Measurements from ENCODE around the gene AK4. TPM values are rescaled to one million over a fixed set of nuclear protein-coding genes. Genes with fewer than 3 reads are reported as not detected.

AK4 gene
- total and polyA plus RNA-seq, 2 of the 4 experiments (the other 2 are of a cell fraction), result 12.4 to 30.3 TPM

- Histone ChIP-seq H4K8ac (ENCODE audit: low read depth in 2 of 2, low read length in 2 of 2) (no peak overlapping the region), H3K56ac (ENCODE audit: extremely low read depth, insufficient read depth, low read length) (no peak overlapping the region), H3K36me3 (ENCODE audit: control insufficient read depth, insufficient read depth, low read length) (no peaks in the 10 kb centered on the region; the same call in 1 of the 2 replicates), H3K9me1 (ENCODE audit: insufficient read depth, low read length) (no peaks in the 10 kb centered on the region), H3K9me3 (ENCODE audit: control insufficient read depth, insufficient read depth, low read length) (no peaks in the 10 kb centered on the region), H3K4me3 (ENCODE audit: insufficient read depth, low read depth, low read length) (no peak overlapping the region), H2BK20ac (ENCODE audit: low read depth, low read length) (no peak overlapping the region), H2AK5ac (ENCODE audit: low read depth, low read length) (no peak overlapping the region; the same call in 1 of the 2 replicates), H3K4me2 (ENCODE audit: low read depth, low read length) (peak overlapping the region; percentile 34; the same call in 1 of the 2 replicates), H3K9ac (ENCODE audit: low read depth, low read length) (no peak overlapping the region), H4K20me1 (ENCODE audit: insufficient read depth, low read length) (peaks cover 11% of the 10 kb centered on the region), H4K5ac (ENCODE audit: low read depth, low read length) (no peak overlapping the region), H3K23ac (ENCODE audit: low read depth, low read length) (no peak overlapping the region), H3K18ac (ENCODE audit: low read depth, low read length) (no peak overlapping the region), H3K27me3 (ENCODE audit: control insufficient read depth, insufficient read depth, low read length) (peaks cover 4% of the 10 kb centered on the region; the same call in 1 of the 2 replicates), H3K4me1 (ENCODE audit: control insufficient read depth, insufficient read depth, low read length) (peaks cover 11% of the 10 kb centered on the region; the same call in 1 of the 2 replicates), H2AK9ac (replicated peaks; ENCODE audit: low read depth, low read length, poor library complexity) (no peak overlapping the region), H3K14ac (replicated peaks; ENCODE audit: low read depth, low read length) (no peak overlapping the region), H3K27ac (ENCODE audit: insufficient read depth, low read length) (no peak overlapping the region), H2BK120ac (ENCODE audit: low read depth, low read length) (no peak overlapping the region), H3K79me1 (ENCODE audit: low read depth in 1 of 2, low read length in 2 of 2) (peaks cover 0 to 34% of the 10 kb centered on the region in 2 experiments; a peak in 2 of 4 replicates), H2BK15ac (ENCODE audit: low read depth, low read length) (no peak overlapping the region), H3K4ac (ENCODE audit: low read depth, low read length) (no peak overlapping the region), H2BK5ac (ENCODE audit: low read depth, low read length, poor library complexity, severe bottlenecking) (no peak overlapping the region), H4K91ac (ENCODE audit: insufficient read depth, low read depth, low read length) (no peak overlapping the region), H2AFZ (replicated peaks; ENCODE audit: low read length, poor library complexity) (no peak overlapping the region)
- no TSS peak for BruUV-seq (replicated peaks)
- CTCF ChIA-PET, result no interaction called here
- dilution Hi-C loops (cut with HindIII; ENCODE audit: low sequenced_read_pairs, unreplicated experiment) (no loop called here), in situ Hi-C loops (cut with MboI; ENCODE audit: low sequenced_read_pairs) (no loop called here), intact Hi-C loops (cut with micrococcal nuclease) (no loop called here)
- 20% methylated on average over 1 of the region's 4 CpGs; no CpG with 5 or more reads in 1 of the 2 experiments for WGBS, 2 experiments (ENCODE audit: extremely low coverage in 2 of 2, insufficient read length in 1 of 2)
- DNase-seq (peak; percentile 68), ATAC-seq (ENCODE audit: low read depth) (peak; percentile 56)
- POLR2A ChIA-PET (ENCODE audit: unreplicated experiment), result no interaction called here
- no peak for TF ChIP-seq RAD21 (IDR thresholded peaks at IDR 0.05; ENCODE audit: low read length)
- TF ChIP-seq RFX5 (IDR thresholded peaks at IDR 0.05; ENCODE audit: low read depth, low read length), result no peak
- TF ChIP-seq MAFK (IDR thresholded peaks at IDR 0.05; ENCODE audit: low read depth, low read length), result no peak
- TF ChIP-seq NFE2L2 (IDR thresholded peaks at IDR 0.05; ENCODE audit: low read depth, low read length), result no peak
- TF ChIP-seq CEBPB (IDR thresholded peaks at IDR 0.05; ENCODE audit: low read depth, low read length), result no peak
- no peak for TF ChIP-seq SMC3 (IDR thresholded peaks at IDR 0.05; ENCODE audit: low read depth, low read length)
- no peak for TF ChIP-seq CHD1 (IDR thresholded peaks at IDR 0.05; ENCODE audit: low read depth, low read length)
- no peak for TF ChIP-seq CTCF (conservative IDR thresholded peaks at IDR 0.05; ENCODE audit: low read depth, low read length)
- no peak; the same call in 1 of the 2 replicates for TF ChIP-seq FOS (IDR thresholded peaks at IDR 0.05; ENCODE audit: low read depth, low read length)
- no peak for TF ChIP-seq POLR2A (IDR thresholded peaks at IDR 0.05; ENCODE audit: low read depth, low read length)
- no peak for TF ChIP-seq USF2 (IDR thresholded peaks at IDR 0.05; ENCODE audit: low read depth, low read length)
- TF ChIP-seq ELK1 (IDR thresholded peaks at IDR 0.05; ENCODE audit: borderline replicate concordance, low read depth, low read length), result no peak
- no peak for TF ChIP-seq MAZ (IDR thresholded peaks at IDR 0.05; ENCODE audit: borderline replicate concordance, low read depth, low read length)
- TF ChIP-seq MXI1 (IDR thresholded peaks at IDR 0.05; ENCODE audit: borderline replicate concordance, low read depth, low read length), result no peak
- TF ChIP-seq RCOR1 (IDR thresholded peaks at IDR 0.05; ENCODE audit: insufficient replicate concordance, low read length), result no peak
These were observed 29.5 kb downstream of the AK4 start for GRCh38 chr1:65177457-65177856.

Measured in IMR-90 (cell line).